Measurements from ENCODE around the gene DHRS2.

DHRS2 gene

DNA sequence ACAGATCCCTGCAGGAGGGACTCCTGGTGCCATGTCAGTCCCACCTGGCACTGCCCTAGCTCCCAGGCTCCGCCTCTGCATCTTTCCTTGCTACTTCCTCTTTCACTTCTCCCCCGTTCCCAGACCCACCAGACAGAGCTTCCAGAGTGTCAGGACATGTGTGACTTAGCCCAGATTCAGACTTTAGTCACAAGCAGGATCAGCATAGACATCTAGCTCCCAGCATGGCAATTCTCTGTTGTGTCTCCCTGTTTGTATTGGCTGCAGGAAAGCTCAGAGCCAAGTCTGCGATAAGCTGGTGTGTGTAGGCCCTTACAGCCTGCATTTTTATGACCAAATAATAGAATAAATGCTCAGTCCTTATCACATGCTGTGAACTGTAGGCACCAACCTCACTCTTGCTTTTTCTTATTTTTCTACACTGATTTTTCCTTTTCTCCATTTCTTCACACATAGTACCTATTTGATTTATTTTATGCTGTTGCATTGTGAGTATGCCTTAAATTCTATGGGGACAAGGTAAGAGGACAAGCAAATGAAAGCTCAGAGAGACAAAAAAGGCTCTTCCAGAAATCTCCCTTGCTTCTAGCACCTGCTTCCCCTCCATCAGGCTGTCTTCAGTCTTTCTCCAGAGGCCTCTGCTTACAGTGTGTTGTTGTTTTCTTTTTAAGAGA is 5.9 kb downstream of the DHRS2 start:
- Histone ChIP-seq H3K4me1 (ENCODE audit: insufficient read depth, insufficient read length) (peaks cover 3% of the 10 kb centered on the region), H3K9me3 (ENCODE audit: insufficient read depth, low read length) (no peaks in the 10 kb centered on the region), H3K36me3 (ENCODE audit: insufficient read depth, insufficient read length, low read length) (no peaks in the 10 kb centered on the region), H3K4me3 (ENCODE audit: insufficient read length, low read depth) (no peak overlapping the region), H3K27me3 (ENCODE audit: insufficient read depth, insufficient read length) (no peaks in the 10 kb centered on the region), H3K9ac (ENCODE audit: insufficient read length, low read depth) (no peak overlapping the region)
- no peak for DNase-seq (ENCODE audit: low read depth, low spot score)
- no peak for TF ChIP-seq ZNF274 (IDR thresholded peaks at IDR 0.05; ENCODE audit: low read depth, low read length)
- TF ChIP-seq YY1 (IDR thresholded peaks at IDR 0.05; ENCODE audit: insufficient read depth, insufficient read length) = no peak
- no peak for TF ChIP-seq SUZ12 (IDR thresholded peaks at IDR 0.05; ENCODE audit: extremely low read depth, insufficient read depth, insufficient read length)

DNA sequence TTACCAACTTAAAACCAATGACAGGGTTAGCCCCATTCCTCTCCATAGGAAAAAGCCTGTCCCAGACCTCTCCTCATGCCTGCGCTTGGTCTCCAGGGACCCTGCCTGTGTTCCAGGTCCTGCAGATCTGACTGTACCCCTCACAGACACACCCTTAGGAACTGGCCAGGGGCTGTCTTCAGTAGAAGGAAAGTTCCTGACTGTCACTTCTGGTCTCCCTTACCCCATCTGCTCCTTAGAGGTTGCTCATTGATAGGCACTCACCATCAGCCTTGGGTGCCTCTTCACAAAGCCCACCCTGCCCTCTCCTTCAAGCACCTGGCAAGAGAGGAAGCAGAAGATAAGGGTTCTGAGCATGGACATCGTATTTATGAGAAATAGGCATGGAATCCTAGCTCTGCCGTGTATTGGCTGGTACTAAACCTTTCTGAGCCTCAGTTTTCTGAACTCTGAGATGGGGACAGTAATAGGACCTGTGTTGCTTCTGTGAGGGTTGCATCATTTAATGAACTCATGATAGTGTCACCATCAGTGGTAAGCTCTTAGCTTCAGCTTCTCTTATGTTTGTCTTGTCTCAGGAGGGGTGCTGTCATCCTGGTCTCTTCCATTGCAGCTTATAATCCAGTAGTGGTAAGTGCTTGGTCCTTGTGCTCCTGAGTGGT is 7.5 kb downstream of the DHRS2 start:
- DNase-seq (ENCODE audit: low read depth, low spot score) = no peak
- H3K4me1 ChIP-seq (ENCODE audit: insufficient read depth, insufficient read length) = peaks cover 3% of the 10 kb centered on the region
- H3K9me3 ChIP-seq (ENCODE audit: insufficient read depth, low read length) = no peaks in the 10 kb centered on the region; the same call in 1 of the 2 replicates

DNA sequence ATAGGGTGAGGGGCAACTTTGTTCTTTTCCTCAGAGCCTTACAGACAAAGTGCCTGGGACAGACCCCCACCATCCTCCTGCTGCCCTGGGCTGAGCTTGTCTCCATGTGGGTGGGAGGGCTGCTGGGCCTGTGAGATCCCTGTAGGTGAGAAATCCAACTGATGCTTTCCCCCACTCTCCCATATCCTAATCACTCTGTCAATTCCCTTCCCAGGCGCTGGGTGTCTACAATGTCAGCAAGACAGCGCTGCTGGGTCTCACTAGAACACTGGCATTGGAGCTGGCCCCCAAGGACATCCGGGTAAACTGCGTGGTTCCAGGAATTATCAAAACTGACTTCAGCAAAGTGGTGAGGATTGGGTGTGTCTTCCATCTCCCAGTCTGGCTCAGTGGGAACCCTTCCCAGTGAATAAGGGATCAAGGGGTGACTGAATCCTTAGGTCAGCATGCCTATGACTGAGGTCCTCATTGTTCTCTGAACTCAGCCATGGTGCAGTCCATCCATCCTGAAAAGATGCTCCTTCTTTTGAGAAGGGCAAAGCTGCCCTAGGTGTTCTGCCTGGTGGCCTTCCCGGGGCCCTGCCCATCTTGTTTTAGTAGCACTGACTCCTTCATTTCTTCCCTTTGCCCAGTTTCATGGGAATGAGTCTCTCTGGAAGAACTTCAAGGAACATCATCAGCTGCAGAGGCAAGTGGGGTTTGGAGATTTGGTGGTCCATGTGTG is 8.2 kb downstream of the DHRS2 start:
- H3K9me3 ChIP-seq (ENCODE audit: insufficient read depth, low read length) = no peaks in the 10 kb centered on the region; the same call in 1 of the 2 replicates
- no peaks in the 10 kb centered on the region for H3K27me3 ChIP-seq (ENCODE audit: insufficient read depth, insufficient read length)
- no peak overlapping the region for H3K9ac ChIP-seq (ENCODE audit: insufficient read length, low read depth)
- H3K4me1 ChIP-seq (ENCODE audit: insufficient read depth, insufficient read length) = peaks cover 3% of the 10 kb centered on the region
- no peaks in the 10 kb centered on the region for H3K36me3 ChIP-seq (ENCODE audit: insufficient read depth, insufficient read length, low read length)
- no peak for DNase-seq (ENCODE audit: low read depth, low spot score)
- no peak overlapping the region for H3K4me3 ChIP-seq (ENCODE audit: insufficient read length, low read depth)
- TF ChIP-seq ZNF274 (IDR thresholded peaks at IDR 0.05; ENCODE audit: low read depth, low read length) (no peak), SUZ12 (IDR thresholded peaks at IDR 0.05; ENCODE audit: extremely low read depth, insufficient read depth, insufficient read length) (no peak), YY1 (IDR thresholded peaks at IDR 0.05; ENCODE audit: insufficient read depth, insufficient read length) (no peak)

More for the DNA sequence above, 7.5 kb downstream of the DHRS2 start:
- Histone ChIP-seq H3K4me3 (ENCODE audit: insufficient read length, low read depth) (no peak overlapping the region), H3K27me3 (ENCODE audit: insufficient read depth, insufficient read length) (no peaks in the 10 kb centered on the region), H3K36me3 (ENCODE audit: insufficient read depth, insufficient read length, low read length) (no peaks in the 10 kb centered on the region), H3K9ac (ENCODE audit: insufficient read length, low read depth) (no peak overlapping the region)
- no peak for TF ChIP-seq YY1 (IDR thresholded peaks at IDR 0.05; ENCODE audit: insufficient read depth, insufficient read length)
- TF ChIP-seq SUZ12 (IDR thresholded peaks at IDR 0.05; ENCODE audit: extremely low read depth, insufficient read depth, insufficient read length) = no peak
- no peak for TF ChIP-seq ZNF274 (IDR thresholded peaks at IDR 0.05; ENCODE audit: low read depth, low read length)

DNA sequence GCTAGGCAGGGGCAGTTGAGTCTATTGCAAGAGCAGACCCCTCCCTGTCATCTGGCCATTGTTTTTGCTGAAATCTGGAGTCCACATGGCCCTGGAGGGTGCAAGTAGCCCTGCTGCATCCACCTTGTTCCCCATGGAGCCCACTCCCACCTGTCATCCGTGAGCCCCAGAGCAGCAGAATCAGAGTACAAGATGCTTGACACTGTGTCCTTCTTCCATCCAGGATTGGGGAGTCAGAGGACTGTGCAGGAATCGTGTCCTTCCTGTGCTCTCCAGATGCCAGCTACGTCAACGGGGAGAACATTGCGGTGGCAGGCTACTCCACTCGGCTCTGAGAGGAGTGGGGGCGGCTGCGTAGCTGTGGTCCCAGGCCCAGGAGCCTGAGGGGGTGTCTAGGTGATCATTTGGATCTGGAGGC is 8.8 kb downstream of the DHRS2 start:
- no peak for DNase-seq (ENCODE audit: low read depth, low spot score)
- H3K4me3 ChIP-seq (ENCODE audit: insufficient read length, low read depth) = no peak overlapping the region
- H3K9ac ChIP-seq (ENCODE audit: insufficient read length, low read depth) = no peak overlapping the region
- no peaks in the 10 kb centered on the region for H3K27me3 ChIP-seq (ENCODE audit: insufficient read depth, insufficient read length)
- no peaks in the 10 kb centered on the region; the same call in 1 of the 2 replicates for H3K9me3 ChIP-seq (ENCODE audit: insufficient read depth, low read length)
- H3K4me1 ChIP-seq (ENCODE audit: insufficient read depth, insufficient read length) = peaks cover 3% of the 10 kb centered on the region
- TF ChIP-seq SUZ12 (IDR thresholded peaks at IDR 0.05; ENCODE audit: extremely low read depth, insufficient read depth, insufficient read length) (no peak), YY1 (IDR thresholded peaks at IDR 0.05; ENCODE audit: insufficient read depth, insufficient read length) (no peak), ZNF274 (IDR thresholded peaks at IDR 0.05; ENCODE audit: low read depth, low read length) (no peak)
- no peaks in the 10 kb centered on the region for H3K36me3 ChIP-seq (ENCODE audit: insufficient read depth, insufficient read length, low read length)

DNA sequence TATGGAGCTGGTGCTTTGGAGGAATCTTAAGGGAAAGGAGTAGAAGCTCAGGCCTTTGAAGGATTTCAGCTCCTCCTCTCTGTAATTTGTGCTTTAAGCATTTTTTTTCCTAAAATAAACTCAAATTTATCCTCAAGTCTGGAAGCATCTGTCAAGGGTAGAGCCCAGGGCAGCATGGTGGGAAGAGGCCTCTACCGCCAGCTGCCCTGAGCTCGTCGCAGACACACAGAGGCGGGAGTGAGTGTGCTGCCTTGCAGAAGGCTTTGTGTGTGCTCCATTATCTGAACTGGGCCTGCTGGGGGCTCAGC is 9.3 kb downstream of the DHRS2 start:
- H3K4me1 ChIP-seq (ENCODE audit: insufficient read depth, insufficient read length) = peaks cover under 1% of the 10 kb centered on the region
- no peaks in the 10 kb centered on the region; the same call in 1 of the 2 replicates for H3K9me3 ChIP-seq (ENCODE audit: insufficient read depth, low read length)
- H3K36me3 ChIP-seq (ENCODE audit: insufficient read depth, insufficient read length, low read length) = no peaks in the 10 kb centered on the region
- no peak overlapping the region for H3K4me3 ChIP-seq (ENCODE audit: insufficient read length, low read depth)
- no peaks in the 10 kb centered on the region for H3K27me3 ChIP-seq (ENCODE audit: insufficient read depth, insufficient read length)
- TF ChIP-seq SUZ12 (IDR thresholded peaks at IDR 0.05; ENCODE audit: extremely low read depth, insufficient read depth, insufficient read length) = no peak
- TF ChIP-seq ZNF274 (IDR thresholded peaks at IDR 0.05; ENCODE audit: low read depth, low read length) = no peak
- no peak for TF ChIP-seq YY1 (IDR thresholded peaks at IDR 0.05; ENCODE audit: insufficient read depth, insufficient read length)
- no peak for DNase-seq (ENCODE audit: low read depth, low spot score)
- H3K9ac ChIP-seq (ENCODE audit: insufficient read length, low read depth) = no peak overlapping the region

DNA sequence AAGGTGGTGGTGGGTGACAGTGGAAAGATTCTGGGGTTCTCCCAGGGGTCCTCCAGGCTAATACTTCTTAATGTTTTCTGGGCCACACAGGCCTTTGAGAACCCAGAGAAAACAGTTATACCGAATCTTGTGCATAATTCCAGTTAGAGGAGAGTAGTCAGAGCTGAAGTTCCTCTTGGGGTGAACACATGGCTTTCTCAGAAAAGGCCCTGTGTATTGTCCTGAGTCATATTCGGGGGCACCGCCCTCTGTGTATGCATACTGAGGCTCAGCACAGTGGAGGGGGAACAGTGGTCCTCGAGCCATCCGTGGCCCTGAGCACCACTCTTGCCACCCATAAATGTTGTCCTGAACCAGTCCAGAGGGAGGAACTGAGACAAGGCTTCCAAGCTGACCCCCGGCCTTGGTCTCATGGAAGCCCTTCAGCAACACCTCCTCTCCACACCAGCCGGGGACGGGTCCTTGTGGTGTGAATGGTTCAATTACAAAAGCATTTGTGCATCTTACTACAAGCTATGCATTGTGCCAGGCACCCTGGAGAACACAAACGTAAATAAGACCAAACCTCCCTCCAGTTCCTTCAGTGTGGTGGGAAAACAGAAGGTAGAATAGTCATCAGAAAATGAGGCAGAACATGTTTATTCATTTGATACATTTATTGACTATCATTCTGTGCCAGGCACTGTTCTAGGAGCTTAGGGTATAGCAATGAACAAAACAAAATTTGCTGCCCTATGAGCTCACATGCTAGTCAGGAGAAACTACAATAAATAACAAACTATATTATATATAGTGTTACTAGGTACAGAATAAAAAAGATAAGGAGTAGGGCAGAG is 9.9 kb downstream of the DHRS2 start:
- no peaks in the 10 kb centered on the region; the same call in 1 of the 2 replicates for H3K9me3 ChIP-seq (ENCODE audit: insufficient read depth, low read length)
- no peak for DNase-seq (ENCODE audit: low read depth, low spot score)
- H3K9ac ChIP-seq (ENCODE audit: insufficient read length, low read depth) = no peak overlapping the region
- H3K4me3 ChIP-seq (ENCODE audit: insufficient read length, low read depth) = no peak overlapping the region
- TF ChIP-seq SUZ12 (IDR thresholded peaks at IDR 0.05; ENCODE audit: extremely low read depth, insufficient read depth, insufficient read length) (no peak), YY1 (IDR thresholded peaks at IDR 0.05; ENCODE audit: insufficient read depth, insufficient read length) (no peak), ZNF274 (IDR thresholded peaks at IDR 0.05; ENCODE audit: low read depth, low read length) (no peak)
- H3K27me3 ChIP-seq (ENCODE audit: insufficient read depth, insufficient read length) = no peaks in the 10 kb centered on the region
- no peaks in the 10 kb centered on the region for H3K36me3 ChIP-seq (ENCODE audit: insufficient read depth, insufficient read length, low read length)
- no peaks in the 10 kb centered on the region for H3K4me1 ChIP-seq (ENCODE audit: insufficient read depth, insufficient read length)

Measured in NT2/D1 (cell line).